Measurements from ENCODE around the gene FSIP1. TPM values are rescaled to one million over a fixed set of nuclear protein-coding genes. Genes with fewer than 3 reads are reported as not detected.

FSIP1 gene
- total and polyA plus RNA-seq, 9 of the 15 experiments (the other 6 are each of a cell fraction or from before 2014, with no cell fraction given), result 0.07 to 0.51 (median 0.29) TPM

GRCh38 chr15:39591141-39591895, 191.3 kb downstream of the FSIP1 start (continued):
- TF ChIP-seq CEBPZ (IDR thresholded peaks at IDR 0.05; ENCODE audit: borderline replicate concordance, low read depth, low read length) (no peak), ESRRB (CRISPR knock-in tag; IDR thresholded peaks at IDR 0.05; ENCODE audit: borderline replicate concordance) (no peak), FOXO4 (CRISPR knock-in tag; IDR thresholded peaks at IDR 0.05) (no peak), ZNF583 (CRISPR knock-in tag; IDR thresholded peaks at IDR 0.05) (no peak), CLOCK (CRISPR knock-in tag; IDR thresholded peaks at IDR 0.05; ENCODE audit: borderline replicate concordance) (no peak), ARNT (IDR thresholded peaks at IDR 0.05) (no peak)

All from K562 (cell line).